ENCODE measurements around the gene DNAJC5.
A peak's percentile ranks its signal among the peaks of the same experiment; 100 is the strongest.
"Not testable (repeated sequence)": the region's sequence is repeated elsewhere in the genome, so short reads cannot be mapped to it uniquely, and the experiment has no call there.

The DNAJC5 gene

DNA sequence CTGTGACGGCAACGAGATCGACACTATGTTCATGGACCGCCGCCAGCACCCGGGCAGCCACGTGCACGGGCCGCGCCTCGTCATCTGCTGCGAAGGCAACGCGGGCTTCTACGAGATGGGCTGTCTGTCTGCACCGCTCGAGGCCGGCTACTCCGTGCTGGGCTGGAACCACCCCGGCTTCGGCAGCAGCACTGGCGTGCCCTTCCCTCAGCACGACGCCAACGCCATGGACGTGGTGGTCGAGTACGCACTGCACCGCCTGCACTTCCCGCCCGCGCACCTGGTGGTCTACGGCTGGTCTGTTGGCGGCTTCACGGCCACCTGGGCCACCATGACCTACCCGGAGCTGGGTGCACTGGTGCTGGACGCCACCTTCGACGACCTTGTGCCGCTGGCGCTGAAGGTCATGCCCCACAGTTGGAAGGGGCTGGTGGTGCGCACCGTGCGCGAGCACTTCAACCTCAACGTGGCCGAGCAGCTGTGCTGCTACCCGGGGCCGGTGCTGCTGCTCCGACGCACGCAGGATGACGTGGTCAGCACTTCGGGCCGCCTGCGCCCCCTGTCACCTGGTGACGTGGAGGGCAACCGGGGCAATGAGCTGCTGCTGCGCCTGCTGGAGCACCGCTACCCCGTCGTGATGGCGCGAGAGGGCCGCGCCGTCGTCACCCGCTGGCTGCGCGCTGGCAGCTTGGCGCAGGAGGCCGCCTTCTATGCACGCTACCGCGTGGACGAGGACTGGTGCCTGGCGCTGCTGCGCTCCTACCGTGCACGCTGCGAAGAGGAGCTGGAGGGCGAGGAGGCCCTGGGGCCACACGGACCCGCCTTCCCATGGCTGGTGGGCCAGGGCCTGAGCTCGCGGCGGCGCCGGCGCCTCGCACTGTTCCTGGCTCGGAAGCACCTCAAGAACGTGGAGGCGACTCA, 32.7 kb upstream of the DNAJC5 start:
- no peak for DNase-seq

DNA sequence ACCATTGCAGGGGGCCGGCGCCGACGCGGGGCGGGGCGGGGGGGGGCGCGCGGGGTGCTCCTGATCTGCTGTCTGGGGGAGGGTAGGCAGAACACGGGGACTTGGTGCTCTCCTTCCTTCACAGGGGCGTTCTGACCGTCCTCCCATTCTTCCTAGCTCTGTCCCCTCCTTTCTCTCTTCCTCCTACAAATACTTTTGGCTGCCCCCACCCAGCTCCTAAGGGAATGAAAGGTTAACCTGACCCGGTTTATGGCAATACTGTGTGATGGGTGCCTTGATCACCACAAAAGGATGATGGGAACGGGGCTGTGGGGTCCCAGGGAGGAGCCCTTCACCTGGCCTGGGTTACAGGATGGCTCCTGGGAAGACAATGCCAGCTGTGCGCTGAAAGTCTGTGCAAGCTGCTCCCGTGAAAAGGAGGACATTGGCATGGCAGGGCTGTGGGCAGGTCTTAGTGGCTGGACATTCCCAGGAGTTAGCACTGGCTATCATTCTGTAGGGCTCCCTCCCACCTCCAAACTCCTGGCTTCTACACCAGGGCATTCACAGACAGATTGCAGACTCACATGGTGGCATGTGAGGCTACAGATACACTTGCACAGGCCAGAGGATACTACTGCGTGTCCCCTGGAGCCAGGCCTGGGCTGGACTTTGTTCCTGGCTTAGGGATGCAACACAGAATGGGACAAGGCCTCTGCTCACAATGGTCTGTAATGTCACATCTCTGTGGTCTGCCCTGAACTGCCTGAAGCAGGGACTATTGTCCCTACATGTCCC, 31.7 kb upstream of the DNAJC5 start:
- DNase-seq = no peak

DNA sequence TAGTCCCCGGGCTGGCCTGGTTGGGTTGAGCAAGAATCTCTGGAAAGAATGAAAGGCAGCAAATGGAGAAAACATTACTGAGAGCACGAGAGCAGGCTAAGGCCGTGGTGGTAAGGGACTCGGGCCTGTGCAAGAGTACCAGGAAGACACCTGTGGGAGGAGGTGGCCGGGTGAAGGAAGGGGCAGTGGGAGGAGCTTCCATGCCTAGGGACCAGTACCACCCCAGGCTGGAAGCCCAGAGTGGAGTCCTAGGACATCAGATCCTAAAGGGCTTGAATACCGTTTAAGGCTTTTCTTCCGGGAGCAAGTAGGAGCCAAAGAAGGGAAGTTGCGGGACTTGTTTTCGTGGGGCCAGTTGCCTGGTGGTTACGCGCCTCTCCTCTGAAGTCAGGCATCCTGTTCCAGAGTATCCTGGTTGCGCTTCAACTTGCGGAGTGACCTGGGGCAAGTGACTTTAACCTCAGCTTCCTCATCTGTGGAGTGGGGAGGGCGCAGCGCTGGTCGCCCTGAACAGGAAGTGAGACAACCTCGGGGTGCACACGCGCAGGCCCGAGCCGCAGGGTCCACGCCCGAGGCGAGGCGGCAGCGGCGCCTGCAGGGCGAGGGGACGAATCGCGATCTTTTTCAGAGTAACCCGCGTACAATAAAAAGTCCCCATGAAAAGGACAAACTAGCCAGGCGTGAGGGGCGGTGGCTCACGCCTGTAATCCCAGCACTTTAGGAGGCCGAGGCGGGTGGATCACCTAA, 31.0 kb upstream of the DNAJC5 start:
- DNase-seq = peak; percentile 67

DNA sequence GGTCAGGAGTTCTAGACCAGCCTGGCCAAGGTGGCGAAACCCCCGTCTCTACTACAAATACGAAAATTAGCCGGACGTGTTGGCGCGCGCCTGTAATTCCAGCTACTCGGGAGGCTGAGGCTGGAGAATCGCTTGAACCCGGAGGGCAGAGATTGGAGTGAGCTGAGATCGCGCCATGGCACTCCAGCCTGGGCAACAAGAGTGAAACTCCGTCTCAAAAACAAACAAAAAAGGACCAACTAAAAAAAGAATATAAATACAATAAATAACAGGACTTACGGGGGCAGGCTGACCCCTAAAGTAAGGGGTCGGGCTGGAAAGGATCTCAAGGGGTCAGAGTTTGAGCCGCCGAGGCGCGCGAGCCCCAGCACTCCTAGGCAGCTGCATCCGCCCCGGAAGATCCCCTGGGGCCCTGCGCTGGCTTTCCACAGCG, 30.4 kb upstream of the DNAJC5 start:
- DNase-seq = no peak

DNA sequence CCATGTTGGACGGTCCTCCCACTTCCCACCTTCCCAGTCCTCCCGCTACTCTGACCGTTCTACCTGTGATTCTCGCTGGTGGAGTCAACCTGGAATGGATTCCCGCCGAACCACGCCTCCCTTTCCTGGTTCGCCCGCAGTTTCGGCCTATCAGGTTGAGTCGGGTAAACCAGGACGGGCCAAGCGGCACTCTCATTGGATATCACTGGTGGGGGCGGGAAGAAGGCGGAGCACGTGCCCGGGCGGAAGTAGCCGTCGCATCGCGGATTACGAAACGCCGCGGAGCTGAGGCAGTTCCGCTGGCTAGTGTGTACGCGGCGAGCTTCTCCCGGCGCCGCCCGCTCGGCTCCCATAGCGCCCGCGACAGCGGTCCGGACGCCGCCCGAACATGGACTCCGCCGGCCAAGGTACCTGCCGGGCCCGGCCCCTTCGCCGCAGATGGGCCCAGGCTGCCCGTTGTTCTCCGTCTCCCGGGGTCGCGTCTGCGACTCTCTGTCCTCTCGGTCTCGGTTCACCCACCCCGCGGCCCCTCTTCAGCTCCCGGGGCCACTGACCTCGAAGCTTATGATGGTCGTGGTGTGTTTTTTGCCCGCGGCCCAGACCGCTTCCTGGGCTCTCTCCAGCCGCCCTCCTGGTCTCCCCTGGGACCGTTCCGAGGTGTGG, 29.8 kb upstream of the DNAJC5 start, which contains the start of gene TPD52L2:
TSS of gene TPD52L2 (plus strand) at position 293 of the 663 bp plus-strand sequence. CDS start at position 389, 96 bp downstream.
- peak; percentile 84 for DNase-seq

DNA sequence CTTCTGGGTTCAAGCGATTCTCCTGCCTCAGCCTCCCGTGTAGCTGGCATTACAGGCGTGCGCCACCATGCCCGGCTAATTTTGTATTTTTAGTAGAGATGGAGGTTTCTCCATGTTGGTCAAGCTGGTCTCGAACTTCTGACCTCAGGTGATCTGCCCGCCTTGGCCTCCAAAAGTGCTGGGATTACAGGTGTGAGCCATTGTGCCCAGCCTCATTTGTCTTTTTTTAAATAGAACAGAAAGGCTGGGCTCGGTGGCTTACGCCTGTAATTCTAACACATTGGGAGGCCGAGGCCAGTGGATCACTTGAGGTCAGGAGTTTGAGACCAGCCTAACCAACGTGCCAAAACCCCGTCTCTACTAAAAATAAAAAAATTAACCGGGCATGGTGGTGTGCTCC, 27.9 kb upstream of the DNAJC5 start:
- DNase-seq = not testable (repeated sequence)

DNA sequence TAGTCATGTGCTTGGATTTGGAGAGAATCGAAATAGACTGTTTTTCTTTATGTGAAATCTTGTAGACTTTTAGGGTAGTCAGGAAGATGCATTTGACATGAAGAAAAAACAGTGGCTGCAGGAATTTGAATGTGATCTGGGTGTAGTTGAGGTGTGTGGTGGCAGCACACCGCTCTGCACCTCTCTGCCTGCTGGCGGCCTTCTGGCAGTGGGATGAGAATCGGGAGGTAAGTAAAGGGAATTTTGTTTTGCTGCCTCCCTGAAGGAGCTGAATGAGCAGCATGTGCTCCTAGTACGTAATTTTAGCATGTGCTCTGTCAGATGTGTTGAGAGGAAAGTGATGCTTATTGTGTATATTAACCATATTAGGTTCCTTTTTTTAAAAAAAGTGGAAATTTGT, 26.7 kb upstream of the DNAJC5 start:
- no peak for DNase-seq

DNA sequence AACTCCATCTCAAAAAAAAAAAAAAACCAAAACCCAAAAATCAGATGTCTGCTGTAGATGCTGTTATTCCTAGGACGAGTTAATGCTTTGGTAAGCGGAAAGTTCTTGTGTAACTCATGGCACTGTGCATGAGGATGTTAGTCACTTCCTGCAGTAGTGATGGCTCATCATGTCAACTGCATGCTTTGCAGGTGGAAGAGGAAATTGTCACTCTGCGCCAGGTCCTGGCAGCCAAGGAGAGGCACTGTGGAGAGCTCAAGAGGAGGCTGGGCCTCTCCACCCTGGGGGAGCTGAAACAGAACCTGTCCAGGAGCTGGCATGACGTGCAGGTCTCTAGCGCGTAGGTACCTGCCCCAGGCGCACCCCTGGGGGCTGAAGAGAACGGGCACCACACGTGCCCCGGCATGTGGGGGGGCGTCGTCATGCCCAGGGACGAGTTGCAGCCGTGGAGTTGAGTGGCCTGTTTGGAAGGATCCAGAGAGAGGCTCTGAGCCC, 21.4 kb upstream of the DNAJC5 start:
- no peak for DNase-seq

DNA sequence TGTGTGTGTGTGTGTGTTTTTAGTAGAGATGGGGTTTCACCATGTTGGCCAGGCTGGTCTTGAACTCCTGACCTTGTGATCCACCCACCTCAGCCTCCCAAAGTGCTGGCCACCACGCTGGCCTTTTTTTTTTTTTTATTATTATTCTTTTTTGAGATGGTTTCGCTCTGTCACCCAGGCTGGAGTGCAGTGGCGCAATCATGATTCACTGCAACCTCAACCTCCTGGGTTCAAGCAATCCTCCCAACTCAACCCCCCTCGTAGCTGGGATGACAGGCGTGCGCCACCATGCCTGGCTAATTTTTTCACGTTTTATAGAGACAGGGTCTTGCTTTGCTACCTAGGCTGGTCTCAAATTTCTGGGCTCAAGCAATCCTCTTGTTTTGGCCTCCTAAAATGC, 20.7 kb upstream of the DNAJC5 start:
- not testable (repeated sequence) for DNase-seq

DNA sequence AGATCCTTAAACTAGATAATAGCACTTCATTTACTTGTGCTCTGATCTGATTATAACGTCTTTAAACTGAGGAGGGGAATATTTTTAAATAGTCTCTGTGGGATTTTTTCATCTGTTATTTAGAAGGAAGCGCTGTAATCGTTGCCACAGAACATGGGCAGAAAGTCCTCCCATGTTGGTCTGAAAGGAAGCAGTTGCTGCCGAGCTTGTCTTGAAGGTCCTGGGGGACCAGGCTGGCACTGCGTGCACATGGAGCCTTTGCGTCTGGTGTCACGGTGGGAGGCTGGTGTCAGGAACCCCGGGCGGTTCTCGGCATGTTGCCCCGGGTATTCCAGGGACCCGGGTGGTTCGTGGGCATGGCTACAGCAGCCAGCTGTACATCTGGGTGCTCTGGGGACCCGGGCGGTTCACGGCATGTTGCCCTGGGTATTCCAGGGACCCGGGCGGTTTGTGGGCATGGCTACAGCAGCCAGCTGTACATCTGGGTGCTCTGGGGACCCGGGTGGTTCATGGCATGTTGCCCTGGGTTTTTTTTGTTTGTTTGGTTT, 18.4 kb upstream of the DNAJC5 start:
- no peak for DNase-seq

DNA sequence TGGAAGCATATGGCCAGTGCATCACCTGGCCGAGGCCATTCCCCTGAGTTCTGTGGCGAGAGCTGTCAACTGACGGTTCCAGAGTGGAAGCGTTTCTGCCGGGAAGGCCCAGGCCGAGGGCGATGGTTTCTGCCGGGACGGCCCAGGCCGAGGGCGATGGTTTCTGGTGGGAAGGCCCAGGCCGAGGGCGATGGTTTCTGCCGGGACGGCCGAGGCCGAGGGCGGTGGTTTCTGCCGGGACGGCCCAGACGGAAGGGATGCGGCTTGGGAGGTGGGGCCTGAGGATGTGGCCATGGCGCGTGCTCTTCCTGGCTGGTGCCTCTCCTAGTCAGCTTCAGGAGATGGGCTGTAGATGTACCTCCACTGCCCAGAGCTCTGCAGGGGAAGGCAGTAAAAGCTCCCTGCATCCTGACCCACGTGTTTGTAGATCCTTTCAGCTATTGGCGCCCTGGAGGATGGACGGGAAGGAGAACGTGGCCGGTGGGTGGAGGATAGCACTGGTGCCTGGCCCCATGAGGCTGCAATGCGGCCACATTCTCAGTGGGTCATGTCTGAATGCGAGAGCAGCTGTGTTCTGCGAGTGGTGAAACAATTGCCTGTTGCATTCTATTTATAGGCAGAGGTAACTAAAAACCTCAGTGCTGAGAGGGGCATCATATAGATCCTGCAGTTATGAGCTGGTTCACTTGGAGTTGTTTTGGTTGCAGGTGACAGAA, 17.0 kb upstream of the DNAJC5 start:
- no peak for DNase-seq

DNA sequence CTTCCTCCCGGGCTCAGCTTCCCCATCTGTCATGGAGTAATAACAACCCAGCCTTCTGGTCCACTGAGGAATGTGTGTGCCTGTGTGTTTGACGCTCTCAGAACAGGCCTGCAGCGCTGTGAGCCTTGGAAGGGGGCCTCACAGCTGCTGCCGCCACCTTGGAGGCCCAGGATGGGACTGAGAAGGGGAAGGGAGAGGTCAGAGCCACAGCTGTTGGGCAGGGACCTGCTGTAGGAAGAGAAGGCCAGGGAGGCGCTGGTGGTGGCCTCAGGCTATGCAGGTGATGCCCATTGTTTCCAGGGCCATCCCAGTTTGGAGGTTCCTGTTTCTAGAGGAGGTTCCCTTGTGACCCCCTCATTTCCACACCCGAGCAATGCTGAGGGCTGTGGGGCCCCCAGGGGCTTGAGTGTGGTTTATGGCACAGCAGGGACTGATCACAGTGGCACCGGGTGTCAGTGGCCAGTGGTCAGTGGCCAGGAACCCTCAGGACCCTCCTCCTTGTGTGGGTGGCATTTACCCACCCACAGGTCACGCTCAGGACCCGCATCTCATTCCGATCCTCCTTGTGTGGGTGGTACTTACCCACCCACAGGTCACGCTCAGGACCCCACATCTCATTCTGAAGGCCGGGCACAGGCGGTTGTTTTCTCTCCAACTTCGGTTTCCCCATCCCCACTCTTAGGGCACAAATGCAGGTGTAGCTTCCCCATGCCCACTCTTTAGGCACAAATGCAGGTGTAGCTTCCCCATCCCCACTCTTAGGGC, 15.8 kb upstream of the DNAJC5 start:
- DNase-seq = no peak

DNA sequence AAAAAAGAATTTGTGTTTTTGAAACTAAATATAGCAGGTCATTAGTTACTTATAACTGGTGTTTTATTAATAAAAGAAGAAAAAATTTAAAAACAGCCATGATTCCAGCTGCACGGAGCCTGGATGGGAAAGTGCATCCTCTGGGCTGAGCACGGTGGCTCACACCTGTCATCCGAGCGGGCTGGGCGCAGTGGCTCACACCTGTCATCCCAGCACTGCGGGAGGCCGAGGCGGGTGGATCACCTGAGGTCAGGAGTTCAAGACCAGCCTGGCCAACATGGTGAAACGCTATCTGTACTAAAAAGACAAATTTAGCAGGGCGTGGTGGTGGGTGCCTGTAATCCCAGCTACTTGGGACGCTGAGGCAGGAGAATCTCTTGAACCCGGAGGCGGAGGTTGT, 14.0 kb upstream of the DNAJC5 start:
- DNase-seq = not testable (repeated sequence)

DNA sequence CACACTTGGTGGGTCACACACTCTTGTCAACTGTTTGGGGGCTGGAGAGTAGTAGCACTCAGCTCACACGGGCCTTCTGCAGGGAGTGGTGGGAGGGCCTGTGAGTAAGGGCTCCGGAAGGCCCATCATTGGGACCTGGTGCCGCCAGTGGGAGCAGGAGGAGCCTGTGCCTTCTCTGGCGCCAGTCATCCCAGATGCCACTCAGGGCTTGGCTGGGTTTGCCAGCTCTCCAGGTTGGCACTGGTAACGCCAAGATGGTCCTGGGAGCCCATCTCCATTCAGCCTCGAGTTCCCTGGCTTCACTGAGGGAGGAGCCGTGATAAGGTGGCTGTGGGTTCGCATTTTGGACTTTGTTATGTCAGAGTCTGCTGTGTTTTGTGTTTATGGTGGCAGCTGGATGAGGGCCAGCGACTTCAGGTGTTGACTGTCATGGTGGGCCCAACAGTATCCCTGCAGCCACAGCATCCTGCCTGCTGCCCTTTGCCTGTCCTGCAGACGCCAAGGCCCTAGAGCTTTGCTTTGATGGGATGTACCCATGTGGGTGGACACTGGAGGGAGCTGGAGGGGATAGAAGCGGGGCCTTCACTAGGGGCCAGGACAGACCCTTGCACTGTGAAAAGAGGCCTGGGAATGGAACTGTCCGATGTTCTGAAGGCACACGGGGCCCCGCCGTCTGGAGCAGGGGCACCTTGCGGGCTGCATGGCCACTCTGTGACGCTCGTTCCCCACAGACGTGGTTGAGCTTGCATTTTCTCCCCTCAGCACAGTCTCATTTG, 13.3 kb upstream of the DNAJC5 start:
- DNase-seq = no peak

DNA sequence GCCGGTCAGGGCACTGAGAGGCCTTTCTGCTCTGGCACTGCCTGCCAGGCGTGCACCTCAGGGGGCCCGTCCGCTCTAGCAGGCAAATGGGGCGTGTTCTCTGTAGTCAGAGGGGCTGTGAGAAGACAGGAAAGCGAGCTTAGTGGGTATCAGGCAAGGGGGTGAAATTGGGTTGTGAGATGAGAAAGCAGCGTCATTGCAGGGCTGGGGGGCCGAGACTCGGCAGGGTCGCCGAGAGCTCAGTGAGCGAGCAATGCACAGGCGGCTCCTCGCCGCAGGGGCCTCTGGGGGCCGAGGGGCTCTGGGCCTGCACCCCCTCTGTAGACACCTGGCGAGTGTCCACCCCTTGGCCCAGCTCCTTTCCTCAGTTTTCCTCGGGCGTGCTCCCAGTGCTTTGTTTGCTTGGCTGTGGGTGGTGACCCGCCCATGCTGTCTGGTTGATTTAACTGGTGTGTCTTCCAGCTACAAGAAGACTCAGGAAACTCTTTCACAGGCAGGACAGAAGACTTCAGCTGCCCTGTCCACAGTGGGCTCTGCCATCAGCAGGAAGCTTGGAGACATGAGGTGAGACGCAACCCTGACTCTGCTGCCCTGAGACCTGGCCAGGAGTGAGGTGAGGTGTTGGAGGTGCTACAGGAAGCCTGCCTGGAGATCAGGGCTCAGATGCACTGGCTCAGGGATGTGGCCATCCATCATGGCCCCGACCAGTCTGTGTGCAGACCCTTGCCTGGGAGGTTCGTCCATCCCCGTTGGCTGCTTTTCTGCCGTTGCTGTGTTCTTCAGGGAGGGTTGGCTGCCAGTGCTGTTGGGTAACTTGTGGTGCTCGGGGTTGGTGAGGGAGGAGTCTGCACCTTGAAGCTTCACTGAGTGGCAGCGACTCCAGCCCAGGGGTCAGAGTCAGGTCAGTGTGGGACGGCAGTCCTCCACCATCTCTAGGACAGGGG, 12.4 kb upstream of the DNAJC5 start:
- no peak for DNase-seq

DNA sequence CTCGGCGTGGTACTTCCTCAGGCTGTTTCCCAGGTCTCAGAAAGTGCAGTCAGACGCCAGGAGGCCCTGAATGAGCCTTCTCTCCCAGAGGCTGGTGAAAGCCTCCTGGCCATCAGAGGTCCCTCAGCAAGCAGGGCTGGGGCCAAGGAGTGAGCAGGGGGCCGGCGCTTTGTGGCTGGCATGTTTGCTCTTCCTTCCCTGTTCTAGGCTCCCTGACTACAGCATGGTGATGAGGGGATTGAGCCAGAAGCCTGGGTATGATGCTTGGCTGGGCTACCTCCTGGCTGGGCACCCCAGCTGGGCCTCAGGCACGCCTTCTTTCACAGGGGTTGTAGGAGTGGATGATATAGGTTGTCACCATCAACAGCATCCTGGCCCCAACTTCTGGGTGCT, 11.7 kb upstream of the DNAJC5 start:
- DNase-seq = no peak

DNA sequence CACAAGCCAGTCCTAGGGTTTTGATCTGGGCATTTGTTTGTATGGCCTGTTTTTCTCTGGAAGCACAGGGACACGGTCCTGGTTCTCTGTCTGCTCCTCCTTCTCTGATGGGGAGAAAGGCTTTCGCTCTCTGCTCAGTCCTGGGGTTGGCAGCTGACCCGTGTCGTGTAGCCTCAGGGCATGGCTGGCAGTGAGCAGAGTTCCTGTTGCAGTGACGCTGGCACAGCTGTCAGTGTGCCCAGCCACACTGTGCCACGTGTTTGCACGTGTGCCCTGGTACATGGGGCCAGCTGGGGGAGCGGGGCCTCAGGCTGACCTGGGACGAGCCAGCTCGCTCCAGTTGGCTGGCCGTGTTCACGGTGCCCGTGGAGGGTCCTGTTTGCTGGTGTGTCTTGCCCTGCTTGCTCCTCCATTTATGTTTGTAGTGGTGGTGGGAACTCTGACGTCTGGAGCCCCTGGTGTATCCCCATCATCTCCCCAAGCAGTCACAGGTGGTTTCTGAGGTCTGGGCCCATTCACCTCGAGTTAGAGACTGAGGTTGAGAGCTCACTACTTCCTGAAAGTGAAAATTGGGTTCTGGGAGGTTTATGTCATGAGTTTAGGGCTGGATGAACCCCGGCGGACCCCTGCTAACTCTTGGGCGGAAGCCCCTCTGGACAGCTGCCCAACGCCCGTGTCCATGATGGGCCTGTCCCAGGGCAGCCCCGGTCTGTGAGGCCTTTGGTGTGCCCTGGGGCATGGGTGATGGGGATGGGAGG, 10.2 kb upstream of the DNAJC5 start:
- DNase-seq = no peak
